Right lobe of liver (tissue), 4 donors: ENCODE results near the gene OLIG2.

Experiments used
- POLR2A ChIP-seq: fragments of 450-650 bp; IDR thresholded peaks from one replicate; pipeline ENCODE4 v1.6.1; 2017; ENCODE audit warnings: antibody characterized with exemption, mild to moderate bottlenecking
- TF ChIP-seq, protein P1 (sequence below), 4 donors: fragments of 200-600 bp in 3 of 4; fragments of 450-650 bp in 1 of 4; IDR thresholded peaks; one replicate each; pipeline versions ENCODE4 v1.5.1 to v1.8.0; 2016 to 2022; ENCODE audit warnings: antibody characterized with exemption in 4 of 4, mild to moderate bottlenecking in 2 of 4
- donor health status: DM: no; HTN: no; CAD: no.
- donor health status: DM: no; HTN: no; CAD: no.
- donor health status: DM: no; HTN: yes; CAD: no.

GRCh38 chr21:33011462-33011861, 14.3 kb upstream of the OLIG2 start:
- TF ChIP-seq, protein P1, sequence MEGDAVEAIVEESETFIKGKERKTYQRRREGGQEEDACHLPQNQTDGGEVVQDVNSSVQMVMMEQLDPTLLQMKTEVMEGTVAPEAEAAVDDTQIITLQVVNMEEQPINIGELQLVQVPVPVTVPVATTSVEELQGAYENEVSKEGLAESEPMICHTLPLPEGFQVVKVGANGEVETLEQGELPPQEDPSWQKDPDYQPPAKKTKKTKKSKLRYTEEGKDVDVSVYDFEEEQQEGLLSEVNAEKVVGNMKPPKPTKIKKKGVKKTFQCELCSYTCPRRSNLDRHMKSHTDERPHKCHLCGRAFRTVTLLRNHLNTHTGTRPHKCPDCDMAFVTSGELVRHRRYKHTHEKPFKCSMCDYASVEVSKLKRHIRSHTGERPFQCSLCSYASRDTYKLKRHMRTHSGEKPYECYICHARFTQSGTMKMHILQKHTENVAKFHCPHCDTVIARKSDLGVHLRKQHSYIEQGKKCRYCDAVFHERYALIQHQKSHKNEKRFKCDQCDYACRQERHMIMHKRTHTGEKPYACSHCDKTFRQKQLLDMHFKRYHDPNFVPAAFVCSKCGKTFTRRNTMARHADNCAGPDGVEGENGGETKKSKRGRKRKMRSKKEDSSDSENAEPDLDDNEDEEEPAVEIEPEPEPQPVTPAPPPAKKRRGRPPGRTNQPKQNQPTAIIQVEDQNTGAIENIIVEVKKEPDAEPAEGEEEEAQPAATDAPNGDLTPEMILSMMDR (IDR thresholded peaks at IDR 0.05), result no peak
- no peak for TF ChIP-seq POLR2A
